ENCODE results near the gene NPR1. TPM values are rescaled to one million over a fixed set of nuclear protein-coding genes. Genes with fewer than 3 reads are reported as not detected.
"Not testable (repeated sequence)": the region's sequence is repeated elsewhere in the genome, so short reads cannot be mapped to it uniquely, and the experiment has no call there.

The NPR1 gene
- polyA plus RNA-seq, 4 donors, result 0.22 to 18.1 (median 1.4) TPM

DNA sequence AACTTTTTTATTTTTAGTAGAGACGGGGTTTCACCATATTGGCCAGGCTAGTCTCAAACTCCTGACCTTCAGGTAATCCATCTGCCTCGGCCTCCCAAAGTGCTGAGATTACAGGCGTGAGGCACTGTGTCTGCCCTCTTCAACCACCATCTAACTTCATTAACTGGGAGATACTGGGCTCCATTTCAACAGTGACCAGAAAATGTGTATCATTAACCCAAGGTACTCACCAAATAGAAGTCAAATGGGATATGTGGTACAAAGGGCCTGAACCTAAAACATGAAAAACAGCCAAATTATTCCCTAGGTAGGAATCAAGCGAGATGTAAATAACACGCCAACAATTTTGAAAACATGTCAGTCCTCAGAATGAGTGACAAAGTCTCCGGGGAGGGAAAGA lies 8.9 kb upstream of the NPR1 start:
- Histone ChIP-seq H3K4me1 (ENCODE audit: control insufficient read depth in 3 of 3, insufficient read depth in 2 of 3, low read depth in 1 of 3, low read length in 2 of 3) (peaks cover 0 to 9% (median 3%) of the 10 kb centered on the region in 3 donors), H3K4me3 (ENCODE audit: low read depth in 1 of 3, low read length in 3 of 3) (peak overlapping the region; percentile 11 to 80 (median 76)), H3K9me3 (ENCODE audit: control insufficient read depth in 2 of 2, insufficient read depth in 1 of 2, low read depth in 1 of 2, low read length in 1 of 2) (no peaks in the 10 kb centered on the region), H3K27me3 (ENCODE audit: control insufficient read depth in 3 of 3, insufficient read depth in 3 of 3, low read length in 3 of 3) (no peaks in the 10 kb centered on the region), H3K27ac (ENCODE audit: low read depth in 1 of 3, low read length in 2 of 3) (no peak overlapping the region), H3K36me3 (ENCODE audit: control insufficient read depth in 3 of 3, insufficient read depth in 2 of 3, low read depth in 1 of 3, low read length in 3 of 3) (peaks cover 10 to 34% (median 13%) of the 10 kb centered on the region in 3 donors)
- no peak for FAIRE-seq
- no peak for DNase-seq
- 84 to 87% (median 84%) methylated on average over 6 of the region's 6 CpGs for WGBS, 3 donors

DNA sequence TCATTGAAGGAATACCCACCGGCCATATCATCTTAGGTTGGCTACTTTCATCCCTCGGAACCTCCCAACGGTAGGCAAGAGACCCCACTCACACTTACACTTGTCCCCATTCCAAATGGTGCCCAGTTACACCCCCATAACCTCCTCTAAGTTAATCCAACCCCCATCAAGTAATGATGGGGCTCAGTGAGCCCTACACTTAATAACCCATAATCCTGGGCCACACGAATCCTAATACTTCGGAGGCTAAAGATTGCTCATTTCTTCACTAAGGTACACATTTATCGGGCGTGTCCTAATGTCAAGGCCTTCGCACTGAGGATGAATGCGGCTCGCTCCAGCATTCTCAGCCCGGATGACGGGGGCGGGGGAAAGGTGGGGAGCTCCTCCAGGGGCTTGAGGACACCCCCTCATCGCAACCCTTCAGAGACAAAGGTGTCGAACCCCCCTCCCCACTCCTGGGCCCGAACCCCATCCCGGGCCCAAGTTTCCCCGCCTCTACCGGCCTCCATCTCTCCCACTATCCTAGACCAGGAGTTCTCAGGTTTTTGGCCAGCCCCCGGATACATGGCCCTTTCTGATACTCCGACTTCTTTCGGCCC lies 8.1 kb upstream of the NPR1 start:
- 0 to 2% (median 1%) methylated on average over 22 of the region's 22 CpGs for WGBS, 3 donors
- no peaks in the 10 kb centered on the region for H3K27me3 ChIP-seq (ENCODE audit: control insufficient read depth in 3 of 3, insufficient read depth in 3 of 3, low read length in 3 of 3)
- peak overlapping the region; percentile 76 to 85 (median 80) for H3K4me3 ChIP-seq (ENCODE audit: low read depth in 1 of 3, low read length in 3 of 3)
- no peak for FAIRE-seq
- H3K36me3 ChIP-seq (ENCODE audit: control insufficient read depth in 3 of 3, insufficient read depth in 2 of 3, low read depth in 1 of 3, low read length in 3 of 3), result peaks cover 10 to 33% (median 12%) of the 10 kb centered on the region in 3 donors
- H3K4me1 ChIP-seq (ENCODE audit: control insufficient read depth in 3 of 3, insufficient read depth in 2 of 3, low read depth in 1 of 3, low read length in 2 of 3), result peaks cover 0 to 9% (median 3%) of the 10 kb centered on the region in 3 donors
- no peaks in the 10 kb centered on the region for H3K9me3 ChIP-seq (ENCODE audit: control insufficient read depth in 2 of 2, insufficient read depth in 1 of 2, low read depth in 1 of 2, low read length in 1 of 2)
- no peak for DNase-seq
- peak overlapping the region; percentile 63 to 98 (median 66) for H3K27ac ChIP-seq (ENCODE audit: low read depth in 1 of 3, low read length in 2 of 3)

GRCh38 chr1:153670859-153671627 lies 7.4 kb upstream of the NPR1 start, which contains the start of gene ILF2:
Gene ILF2, minus strand, starts transcription at chr1:153670993. Its CDS starts 71 bp downstream, at chr1:153670922.
- H3K27ac ChIP-seq (ENCODE audit: low read depth in 1 of 3, low read length in 2 of 3), result peak within 1 kb of the TSS; percentile 66 to 98 (median 91)
- H3K36me3 ChIP-seq (ENCODE audit: control insufficient read depth in 3 of 3, insufficient read depth in 2 of 3, low read depth in 1 of 3, low read length in 3 of 3), result peaks cover 7 to 27% (median 8%) of the 10 kb centered on the region in 3 donors
- H3K4me3 ChIP-seq (ENCODE audit: low read depth in 1 of 3, low read length in 3 of 3), result peak within 1 kb of the TSS; percentile 76 to 85 (median 80)
- FAIRE-seq (peak; percentile 87), DNase-seq (peak; percentile 99)
- H3K4me1 ChIP-seq (ENCODE audit: control insufficient read depth in 3 of 3, insufficient read depth in 2 of 3, low read depth in 1 of 3, low read length in 2 of 3), result peaks cover 0 to 9% (median 3%) of the 10 kb centered on the region in 3 donors
- WGBS, 3 donors, result 0% methylated on average over 35 of the region's 35 CpGs
- H3K27me3 ChIP-seq (ENCODE audit: control insufficient read depth in 3 of 3, insufficient read depth in 3 of 3, low read length in 3 of 3), result no peaks in the 10 kb centered on the region
- no peaks in the 10 kb centered on the region for H3K9me3 ChIP-seq (ENCODE audit: control insufficient read depth in 2 of 2, insufficient read depth in 1 of 2, low read depth in 1 of 2, low read length in 1 of 2)

DNA sequence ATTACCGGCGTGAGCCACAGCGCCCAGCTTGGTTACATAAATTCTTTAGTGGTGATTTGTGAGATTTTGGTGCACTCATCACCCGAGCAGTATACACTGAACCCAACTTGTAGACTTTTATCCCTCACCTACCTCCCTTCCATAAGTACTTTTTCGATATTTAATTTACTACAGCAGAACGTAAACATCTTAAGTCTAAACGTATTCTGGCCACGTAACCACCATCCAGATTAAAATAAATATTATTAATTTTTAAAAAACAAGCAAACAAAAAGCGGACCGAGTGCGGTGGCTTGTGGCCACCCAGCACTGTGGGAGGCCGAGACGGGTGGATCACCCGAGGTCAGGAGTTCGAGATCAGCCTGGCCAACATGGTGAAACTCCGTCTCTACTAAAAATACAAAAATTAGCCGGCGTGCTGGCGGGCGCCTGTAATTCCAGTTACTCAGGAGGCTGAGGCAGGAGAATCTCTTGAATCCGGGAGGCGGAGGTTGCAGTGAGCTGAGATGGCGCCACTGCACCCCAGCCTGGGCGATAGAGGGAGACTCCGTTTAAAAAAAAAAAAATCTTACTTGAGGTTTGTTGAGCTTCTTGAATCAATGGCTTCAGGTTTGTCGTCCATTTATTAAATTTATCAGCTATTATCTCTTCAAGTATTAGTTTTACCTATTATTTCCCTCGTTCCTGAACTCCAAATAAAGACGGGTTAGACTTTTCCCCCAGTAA lies 6.7 kb upstream of the NPR1 start:
- H3K9me3 ChIP-seq (ENCODE audit: control insufficient read depth in 2 of 2, insufficient read depth in 1 of 2, low read depth in 1 of 2, low read length in 1 of 2); FAIRE-seq; DNase-seq; H3K4me1 ChIP-seq (ENCODE audit: control insufficient read depth in 3 of 3, insufficient read depth in 2 of 3, low read depth in 1 of 3, low read length in 2 of 3); H3K27me3 ChIP-seq (ENCODE audit: control insufficient read depth in 3 of 3, insufficient read depth in 3 of 3, low read length in 3 of 3): not testable (repeated sequence)
- peak overlapping the region; percentile 32 to 54 (median 48) for H3K4me3 ChIP-seq (ENCODE audit: low read depth in 1 of 3, low read length in 3 of 3)
- WGBS, 3 donors, result 4 to 6% (median 5%) methylated on average over 28 of the region's 28 CpGs
- H3K36me3 ChIP-seq (ENCODE audit: control insufficient read depth in 3 of 3, insufficient read depth in 2 of 3, low read depth in 1 of 3, low read length in 3 of 3), result peaks cover 5 to 20% (median 6%) of the 10 kb centered on the region in 3 donors
- peak overlapping the region; percentile 62 to 91 (median 88) for H3K27ac ChIP-seq (ENCODE audit: low read depth in 1 of 3, low read length in 2 of 3)

DNA sequence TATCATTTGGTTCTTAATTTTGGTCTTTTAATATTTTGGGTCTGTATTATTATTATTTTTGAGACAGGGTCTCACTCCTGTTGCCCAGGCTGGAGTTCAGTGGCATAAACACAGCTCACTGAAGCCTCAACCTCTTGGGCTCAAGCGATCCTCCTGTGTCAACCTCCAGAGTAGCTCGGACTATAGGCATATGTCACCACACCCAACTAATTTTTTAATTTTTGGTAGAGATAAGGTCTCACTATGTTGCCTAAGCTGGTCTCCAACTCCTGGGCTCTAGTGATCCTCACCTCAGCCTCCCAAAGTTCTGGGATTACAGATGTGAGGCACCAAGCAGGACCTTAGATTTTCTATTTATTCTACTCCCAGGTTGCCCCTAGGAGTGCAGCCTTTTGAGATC lies 5.0 kb upstream of the NPR1 start:
- Histone ChIP-seq H3K27me3 (ENCODE audit: control insufficient read depth in 3 of 3, insufficient read depth in 3 of 3, low read length in 3 of 3) (peaks cover 0 to 9% (median 3%) of the 10 kb centered on the region in 3 donors), H3K4me3 (ENCODE audit: low read depth in 1 of 3, low read length in 3 of 3) (no peak overlapping the region), H3K9me3 (ENCODE audit: control insufficient read depth in 2 of 2, insufficient read depth in 1 of 2, low read depth in 1 of 2, low read length in 1 of 2) (no peaks in the 10 kb centered on the region), H3K36me3 (ENCODE audit: control insufficient read depth in 3 of 3, insufficient read depth in 2 of 3, low read depth in 1 of 3, low read length in 3 of 3) (peaks cover 0 to 10% (median 0%) of the 10 kb centered on the region in 3 donors), H3K27ac (ENCODE audit: low read depth in 1 of 3, low read length in 2 of 3) (no peak overlapping the region), H3K4me1 (ENCODE audit: control insufficient read depth in 3 of 3, insufficient read depth in 2 of 3, low read depth in 1 of 3, low read length in 2 of 3) (peaks cover 0 to 19% (median 6%) of the 10 kb centered on the region in 3 donors)
- no peak for FAIRE-seq
- WGBS, 3 donors, result 91 to 98% (median 96%) methylated on average over 2 of the region's 2 CpGs
- no peak for DNase-seq

GRCh38 chr1:153677718-153678518 lies 570 bp upstream of the NPR1 start:
- DNase-seq (peak; percentile 42 to 64), FAIRE-seq (no peak)
- Histone ChIP-seq H3K27ac (ENCODE audit: low read depth in 1 of 3, low read length in 2 of 3) (no peak overlapping the region), H3K4me1 (ENCODE audit: control insufficient read depth in 3 of 3, insufficient read depth in 2 of 3, low read depth in 1 of 3, low read length in 2 of 3) (peaks cover 0 to 13% (median 3%) of the 10 kb centered on the region in 3 donors), H3K4me3 (ENCODE audit: low read depth in 1 of 3, low read length in 3 of 3) (peak overlapping the region in 2 of 3 donors; percentile 38 to 47), H3K27me3 (ENCODE audit: control insufficient read depth in 3 of 3, insufficient read depth in 3 of 3, low read length in 3 of 3) (peaks cover 4 to 43% (median 6%) of the 10 kb centered on the region in 3 donors), H3K36me3 (ENCODE audit: control insufficient read depth in 3 of 3, insufficient read depth in 2 of 3, low read depth in 1 of 3, low read length in 3 of 3) (no peaks in the 10 kb centered on the region), H3K9me3 (ENCODE audit: control insufficient read depth in 2 of 2, insufficient read depth in 1 of 2, low read depth in 1 of 2, low read length in 1 of 2) (no peaks in the 10 kb centered on the region)
- WGBS, 3 donors, result 3 to 6% (median 4%) methylated on average over 29 of the region's 29 CpGs

GRCh38 chr1:153679337-153680119 lies 1.0 kb downstream of the NPR1 start:
- FAIRE-seq (no peak), DNase-seq (peak in 1 of 2 donors; percentile 56)
- Histone ChIP-seq H3K4me3 (ENCODE audit: low read depth in 1 of 3, low read length in 3 of 3) (peak overlapping the region; percentile 19 to 47 (median 38)), H3K36me3 (ENCODE audit: control insufficient read depth in 3 of 3, insufficient read depth in 2 of 3, low read depth in 1 of 3, low read length in 3 of 3) (no peaks in the 10 kb centered on the region), H3K4me1 (ENCODE audit: control insufficient read depth in 3 of 3, insufficient read depth in 2 of 3, low read depth in 1 of 3, low read length in 2 of 3) (peaks cover 0 to 13% (median 3%) of the 10 kb centered on the region in 3 donors), H3K27me3 (ENCODE audit: control insufficient read depth in 3 of 3, insufficient read depth in 3 of 3, low read length in 3 of 3) (peaks cover 4 to 43% (median 6%) of the 10 kb centered on the region in 3 donors), H3K27ac (ENCODE audit: low read depth in 1 of 3, low read length in 2 of 3) (no peak overlapping the region), H3K9me3 (ENCODE audit: control insufficient read depth in 2 of 2, insufficient read depth in 1 of 2, low read depth in 1 of 2, low read length in 1 of 2) (no peaks in the 10 kb centered on the region)
- WGBS, 3 donors, result 1 to 2% (median 2%) methylated on average over 67 to 73 of the region's 73 CpGs
